Measurements from ENCODE around the gene PFKFB1.

The PFKFB1 gene

GRCh38 chrX:54937416-54937815, 56.6 kb downstream of the PFKFB1 start:
- Histone ChIP-seq H3K36me3 (ENCODE audit: insufficient read depth, low read length) (no peaks in the 10 kb centered on the region), H3K4me3 (no peak overlapping the region), H3K9ac (ENCODE audit: insufficient read length) (no peak overlapping the region), H3K9me3 (ENCODE audit: low read depth, low read length) (no peaks in the 10 kb centered on the region), H3K27ac (no peak overlapping the region)
- DNase-seq (ENCODE audit: low read depth, low spot score): no peak
- TF ChIP-seq EZH2 (IDR thresholded peaks at IDR 0.05): no peak
- no peak for TF ChIP-seq FOXP2 (optimal IDR thresholded peaks at IDR 0.05; ENCODE audit: control extremely low read depth, extremely low read length, insufficient read depth)
- no peak for TF ChIP-seq POLR2AphosphoS5 (IDR thresholded peaks at IDR 0.05; ENCODE audit: borderline replicate concordance, low read depth, low read length)

- Histone ChIP-seq H3K36me3 (ENCODE audit: insufficient read depth, low read length) (no peaks in the 10 kb centered on the region), H3K4me3 (no peak overlapping the region), H3K27ac (no peak overlapping the region), H3K9me3 (ENCODE audit: low read depth, low read length) (no peaks in the 10 kb centered on the region), H3K9ac (ENCODE audit: insufficient read length) (no peak overlapping the region)
- TF ChIP-seq FOXP2 (optimal IDR thresholded peaks at IDR 0.05; ENCODE audit: control extremely low read depth, extremely low read length, insufficient read depth): no peak
- no peak for TF ChIP-seq POLR2AphosphoS5 (IDR thresholded peaks at IDR 0.05; ENCODE audit: borderline replicate concordance, low read depth, low read length)
- TF ChIP-seq EZH2 (IDR thresholded peaks at IDR 0.05): no peak
- DNase-seq (ENCODE audit: low read depth, low spot score): no peak
Observed at GRCh38 chrX:54935306-54935705, 58.7 kb downstream of the PFKFB1 start.

- no peak for DNase-seq (ENCODE audit: low read depth, low spot score)
- Histone ChIP-seq H3K9ac (ENCODE audit: insufficient read length) (no peak overlapping the region), H3K36me3 (ENCODE audit: insufficient read depth, low read length) (no peaks in the 10 kb centered on the region), H3K27ac (no peak overlapping the region), H3K4me3 (no peak overlapping the region), H3K9me3 (ENCODE audit: low read depth, low read length) (no peaks in the 10 kb centered on the region)
- TF ChIP-seq EZH2 (IDR thresholded peaks at IDR 0.05) (no peak), POLR2AphosphoS5 (IDR thresholded peaks at IDR 0.05; ENCODE audit: borderline replicate concordance, low read depth, low read length) (no peak), FOXP2 (optimal IDR thresholded peaks at IDR 0.05; ENCODE audit: control extremely low read depth, extremely low read length, insufficient read depth) (no peak)
Observed at GRCh38 chrX:54934890-54935289, 59.1 kb downstream of the PFKFB1 start.

- TF ChIP-seq POLR2AphosphoS5 (IDR thresholded peaks at IDR 0.05; ENCODE audit: borderline replicate concordance, low read depth, low read length) (no peak), FOXP2 (optimal IDR thresholded peaks at IDR 0.05; ENCODE audit: control extremely low read depth, extremely low read length, insufficient read depth) (no peak), EZH2 (IDR thresholded peaks at IDR 0.05) (no peak)
- Histone ChIP-seq H3K27ac (no peak overlapping the region), H3K4me3 (no peak overlapping the region), H3K9ac (ENCODE audit: insufficient read length) (no peak overlapping the region), H3K9me3 (ENCODE audit: low read depth, low read length) (no peaks in the 10 kb centered on the region), H3K36me3 (ENCODE audit: insufficient read depth, low read length) (no peaks in the 10 kb centered on the region)
- no peak for DNase-seq (ENCODE audit: low read depth, low spot score)
Observed at GRCh38 chrX:54934058-54934457, 59.9 kb downstream of the PFKFB1 start.

- no peaks in the 10 kb centered on the region for H3K36me3 ChIP-seq (ENCODE audit: insufficient read depth, low read length)
- H3K4me3 ChIP-seq: no peak overlapping the region
- no peak for DNase-seq (ENCODE audit: low read depth, low spot score)
- no peaks in the 10 kb centered on the region for H3K9me3 ChIP-seq (ENCODE audit: low read depth, low read length)
- no peak overlapping the region for H3K9ac ChIP-seq (ENCODE audit: insufficient read length)
- H3K27ac ChIP-seq: no peak overlapping the region
- no peak for TF ChIP-seq FOXP2 (optimal IDR thresholded peaks at IDR 0.05; ENCODE audit: control extremely low read depth, extremely low read length, insufficient read depth)
Observed at GRCh38 chrX:54933150-54933826, 60.7 kb downstream of the PFKFB1 start.

GRCh38 chrX:54931107-54931506, 62.9 kb downstream of the PFKFB1 start:
- H3K27ac ChIP-seq: no peak overlapping the region
- TF ChIP-seq POLR2AphosphoS5 (IDR thresholded peaks at IDR 0.05; ENCODE audit: borderline replicate concordance, low read depth, low read length): no peak
- no peak for TF ChIP-seq EZH2 (IDR thresholded peaks at IDR 0.05)
- TF ChIP-seq FOXP2 (optimal IDR thresholded peaks at IDR 0.05; ENCODE audit: control extremely low read depth, extremely low read length, insufficient read depth): no peak
- H3K36me3 ChIP-seq (ENCODE audit: insufficient read depth, low read length): no peaks in the 10 kb centered on the region; the same call in 1 of the 2 replicates
- H3K4me3 ChIP-seq: no peak overlapping the region
- no peak for DNase-seq (ENCODE audit: low read depth, low spot score)
- H3K9me3 ChIP-seq (ENCODE audit: low read depth, low read length): no peaks in the 10 kb centered on the region
- no peak overlapping the region for H3K9ac ChIP-seq (ENCODE audit: insufficient read length)

- no peak for DNase-seq (ENCODE audit: low read depth, low spot score)
- H3K4me3 ChIP-seq: no peak overlapping the region
- H3K9me3 ChIP-seq (ENCODE audit: low read depth, low read length): no peaks in the 10 kb centered on the region
- H3K36me3 ChIP-seq (ENCODE audit: insufficient read depth, low read length): no peaks in the 10 kb centered on the region; the same call in 1 of the 2 replicates
- no peak overlapping the region for H3K27ac ChIP-seq
- TF ChIP-seq POLR2AphosphoS5 (IDR thresholded peaks at IDR 0.05; ENCODE audit: borderline replicate concordance, low read depth, low read length) (no peak), EZH2 (IDR thresholded peaks at IDR 0.05) (no peak), FOXP2 (optimal IDR thresholded peaks at IDR 0.05; ENCODE audit: control extremely low read depth, extremely low read length, insufficient read depth) (no peak)
- H3K9ac ChIP-seq (ENCODE audit: insufficient read length): no peak overlapping the region
Observed at GRCh38 chrX:54930291-54931049, 63.5 kb downstream of the PFKFB1 start.

- no peak for DNase-seq (ENCODE audit: low read depth, low spot score)
- Histone ChIP-seq H3K27ac (no peak overlapping the region), H3K36me3 (ENCODE audit: insufficient read depth, low read length) (no peaks in the 10 kb centered on the region; the same call in 1 of the 2 replicates), H3K4me3 (no peak overlapping the region), H3K9me3 (ENCODE audit: low read depth, low read length) (no peaks in the 10 kb centered on the region), H3K9ac (ENCODE audit: insufficient read length) (no peak overlapping the region)
- no peak for TF ChIP-seq POLR2AphosphoS5 (IDR thresholded peaks at IDR 0.05; ENCODE audit: borderline replicate concordance, low read depth, low read length)
- TF ChIP-seq EZH2 (IDR thresholded peaks at IDR 0.05): no peak
- no peak for TF ChIP-seq FOXP2 (optimal IDR thresholded peaks at IDR 0.05; ENCODE audit: control extremely low read depth, extremely low read length, insufficient read depth)
Observed at GRCh38 chrX:54928876-54929275, 65.1 kb downstream of the PFKFB1 start.

Measured in SK-N-MC (cell line).